AG10803 (cell line): ENCODE results near the gene METAP1D.

Source experiments
- DNase-seq: peaks from one replicate; pipeline ENCODE4 v3.0.0; 2010; ENCODE audit warnings: low read depth
- H3K4me3 ChIP-seq: 2 replicates; pipeline ENCODE4 v1.5.1; 2011; ENCODE audit warnings: mild to moderate bottlenecking, low read length, control low read depth
- CTCF ChIP-seq: conservative IDR thresholded peaks from 2 replicates; pipeline ENCODE4 v1.5.1; 2011; ENCODE audit warnings: mild to moderate bottlenecking, low read length, control low read depth, inconsistent platforms

Gene METAP1D

GRCh38 chr2:172070936-172071335, 71.2 kb downstream of the METAP1D start:
- TF ChIP-seq CTCF = no peak
- no peak overlapping the region for H3K4me3 ChIP-seq
- no peak for DNase-seq

GRCh38 chr2:172072303-172072702, 72.5 kb downstream of the METAP1D start:
- no peak overlapping the region for H3K4me3 ChIP-seq
- TF ChIP-seq CTCF = no peak
- DNase-seq = no peak

GRCh38 chr2:172072706-172073105, 73.0 kb downstream of the METAP1D start:
- H3K4me3 ChIP-seq = no peak overlapping the region
- DNase-seq = no peak

GRCh38 chr2:172073518-172073917, 73.8 kb downstream of the METAP1D start:
- no peak for TF ChIP-seq CTCF
- no peak overlapping the region for H3K4me3 ChIP-seq
- DNase-seq = no peak

More at GRCh38 chr2:172072706-172073105, 73.0 kb downstream of the METAP1D start:
- TF ChIP-seq CTCF = no peak

GRCh38 chr2:172074254-172074653, 74.5 kb downstream of the METAP1D start:
- TF ChIP-seq CTCF = no peak
- DNase-seq = no peak
- H3K4me3 ChIP-seq = no peak overlapping the region

GRCh38 chr2:172079416-172079815, 79.7 kb downstream of the METAP1D start:
- H3K4me3 ChIP-seq = no peak overlapping the region
- TF ChIP-seq CTCF = no peak
- no peak for DNase-seq

GRCh38 chr2:172079838-172080640, 80.3 kb downstream of the METAP1D start:
- no peak for DNase-seq
- H3K4me3 ChIP-seq = no peak overlapping the region
- no peak for TF ChIP-seq CTCF
